CD8-positive, alpha-beta memory T cell (primary cell): ENCODE results near the gene CSNK1D. TPM values are rescaled to one million over a fixed set of nuclear protein-coding genes. Genes with fewer than 3 reads are reported as not detected.

Source experiments
- CTCF ChIA-PET: fragments of 350-600 bp; sonication (Branson Sonifier 250); formaldehyde crosslinking; loops from one replicate; lab custom pipeline; 2021; ENCODE audit warnings: antibody characterized with exemption; lab: Charles Lee
- POLR2A ChIA-PET: fragments of 350-600 bp; sonication (Branson Sonifier 250); formaldehyde crosslinking; loops from one replicate; lab custom pipeline; 2021; ENCODE audit warnings: antibody characterized with exemption; lab: Charles Lee
- DNase-seq, 5 donors: peaks; one replicate each; pipeline versions ENCODE4 v3.0.0 to v3.0.0-alpha.2; 2020 to 2022; ENCODE audit warnings: mixed read lengths in 1 of 5
- H3K27ac ChIP-seq: one replicate; pipeline ENCODE4 v1.7.0; 2013; ENCODE audit warnings: low read depth, mild to moderate bottlenecking, low read length, moderate library complexity
- H3K27me3 ChIP-seq: 2 replicates; pipeline ENCODE4 v1.7.0; 2013; ENCODE audit warnings: low read length, mild to moderate bottlenecking; ENCODE audit not compliant: insufficient read depth, poor library complexity, severe bottlenecking
- H3K36me3 ChIP-seq: 2 replicates; pipeline ENCODE4 v1.7.0; 2013; ENCODE audit warnings: mild to moderate bottlenecking, low read length, moderate library complexity; ENCODE audit not compliant: insufficient read depth
- H3K4me1 ChIP-seq: 2 replicates; pipeline ENCODE4 v1.7.0; 2013; ENCODE audit warnings: mild to moderate bottlenecking, low read length, moderate library complexity; ENCODE audit not compliant: insufficient read depth
- H3K4me3 ChIP-seq: 2 replicates; pipeline ENCODE4 v1.7.0; 2013; ENCODE audit warnings: mild to moderate bottlenecking, low read length
- H3K9me3 ChIP-seq: 2 replicates; pipeline ENCODE4 v1.7.0; 2013; ENCODE audit warnings: mild to moderate bottlenecking, low read length
- H3K27ac Mint-ChIP-seq, 8 donors: one replicate each; pipeline ENCODE4 v1.8.0; 2020 to 2021; ENCODE audit warnings: mixed read lengths in 8 of 8, mild to moderate bottlenecking in 6 of 8, inconsistent platforms in 3 of 8, moderate library complexity in 3 of 8
- H3K27me3 Mint-ChIP-seq, 2 donors: one replicate each; pipeline ENCODE4 v1.8.0; 2020 to 2021; ENCODE audit warnings: mixed read lengths in 2 of 2, mild to moderate bottlenecking in 1 of 2, moderate library complexity in 1 of 2
- H3K36me3 Mint-ChIP-seq, 3 donors: one replicate each; pipeline ENCODE4 v1.8.0; 2020 to 2021; ENCODE audit warnings: mixed read lengths in 3 of 3, inconsistent platforms in 1 of 3, mild to moderate bottlenecking in 1 of 3
- H3K4me1 Mint-ChIP-seq, 3 donors: one replicate each; pipeline ENCODE4 v1.8.0; 2020 to 2021; ENCODE audit warnings: mixed read lengths in 3 of 3, inconsistent platforms in 1 of 3, mild to moderate bottlenecking in 1 of 3
- H3K4me3 Mint-ChIP-seq, 7 donors: one replicate each; pipeline ENCODE4 v1.8.0; 2020 to 2021; ENCODE audit warnings: mixed read lengths in 7 of 7, mild to moderate bottlenecking in 6 of 7, moderate library complexity in 4 of 7, inconsistent platforms in 2 of 7
- H3K9me3 Mint-ChIP-seq, 5 donors: one replicate each; pipeline ENCODE4 v1.8.0; 2020 to 2022; ENCODE audit warnings: mixed read lengths in 5 of 5, mild to moderate bottlenecking in 3 of 5, moderate library complexity in 2 of 5, inconsistent platforms in 1 of 5
- polyA plus RNA-seq: library from polyadenylated mRNA; unstranded; fragments of 300-500 nt; fragmentation: Illumina TruSeq; gene quantifications from one replicate; pipeline ENCODE4 v1.2.3, GENCODE V29; 2021
- total RNA-seq, 2 experiments: library from RNA; stranded (reverse); gene quantifications; one replicate each; pipeline ENCODE4 v1.2.3, GENCODE V29; 2021

CSNK1D gene
- total and polyA plus RNA-seq, 3 experiments from 2014 or later = 74.6 to 141 (median 129) TPM

- Histone ChIP-seq H3K4me1 (peaks cover 41% of the 10 kb centered on the region), H3K27ac (peak overlapping the region; percentile 47), H3K9me3 (no peaks in the 10 kb centered on the region), H3K4me3 (no peak overlapping the region), H3K27me3 (no peaks in the 10 kb centered on the region), H3K36me3 (peaks cover 8% of the 10 kb centered on the region)
- H3K27me3 Mint-ChIP-seq = peaks cover 0 to 3% of the 10 kb centered on the region in 2 donors
- H3K4me3 Mint-ChIP-seq = peak overlapping the region; percentile 12 to 75 (median 60)
- peak overlapping the region; percentile 47 to 94 (median 90) for H3K27ac Mint-ChIP-seq
- H3K4me1 Mint-ChIP-seq = peaks cover 36 to 60% (median 45%) of the 10 kb centered on the region in 3 donors
- POLR2A ChIA-PET = interaction anchor here (0.6 to 2.1 kb wide), 4 partner anchors 11 to 99 kb away, joined by 3 to 9 read pairs (median 6); partner anchors contain the start of gene SLC16A3
- H3K36me3 Mint-ChIP-seq = peaks cover 0 to 20% (median 10%) of the 10 kb centered on the region in 3 donors
- DNase-seq = peak; percentile 50 to 89 (median 82)
- CTCF ChIA-PET = interaction anchor here (0.9 to 3.7 kb wide), 10 partner anchors 12 to 170 kb away, joined by 3 to 12 read pairs (median 4); partner anchors contain the start of genes CCDC57, CD7 and RAC3
- H3K9me3 Mint-ChIP-seq = no peaks in the 10 kb centered on the region
Measured at GRCh38 chr17:82200743-82201497, 72.6 kb downstream of the CSNK1D start.

- peaks cover 13% of the 10 kb centered on the region for H3K36me3 ChIP-seq
- H3K27me3 Mint-ChIP-seq = peaks cover 0 to 3% of the 10 kb centered on the region in 2 donors
- no peaks in the 10 kb centered on the region for H3K27me3 ChIP-seq
- no peak overlapping the region for H3K4me3 ChIP-seq
- ChIA-PET CTCF (interaction anchor here (0.9 to 3.7 kb wide), 7 partner anchors 13 to 170 kb away, joined by 3 to 12 read pairs (median 4); partner anchors contain the start of genes CCDC57, CD7 and RAC3), POLR2A (interaction anchor here (1.8 to 2.1 kb wide), 2 partner anchors 12 to 29 kb away, joined by 8 to 9 read pairs; partner anchors contain the start of gene SLC16A3)
- no peak for DNase-seq
- no peaks in the 10 kb centered on the region for H3K9me3 ChIP-seq
- H3K4me3 Mint-ChIP-seq = peak overlapping the region in 6 of 7 donors; percentile 12 to 75 (median 56)
- H3K9me3 Mint-ChIP-seq = no peaks in the 10 kb centered on the region
- peak overlapping the region; percentile 63 to 94 (median 90) for H3K27ac Mint-ChIP-seq
- H3K4me1 ChIP-seq = peaks cover 33% of the 10 kb centered on the region
- peaks cover 30 to 54% (median 40%) of the 10 kb centered on the region in 3 donors for H3K4me1 Mint-ChIP-seq
- H3K36me3 Mint-ChIP-seq = peaks cover 0 to 28% (median 13%) of the 10 kb centered on the region in 3 donors
- peak overlapping the region; percentile 47 for H3K27ac ChIP-seq
Measured at GRCh38 chr17:82200135-82200534, 73.4 kb downstream of the CSNK1D start.

GRCh38 chr17:82199496-82199895 is 74.0 kb downstream of the CSNK1D start:
- Mint-ChIP-seq H3K27me3 (peaks cover 0 to 3% of the 10 kb centered on the region in 2 donors), H3K36me3 (peaks cover 0 to 35% (median 14%) of the 10 kb centered on the region in 3 donors), H3K9me3 (no peaks in the 10 kb centered on the region), H3K4me1 (peaks cover 27 to 50% (median 40%) of the 10 kb centered on the region in 3 donors), H3K4me3 (no peak overlapping the region), H3K27ac (peak overlapping the region in 7 of 8 donors; percentile 47 to 94 (median 76))
- Histone ChIP-seq H3K36me3 (peaks cover 13% of the 10 kb centered on the region), H3K4me1 (peaks cover 33% of the 10 kb centered on the region), H3K27me3 (no peaks in the 10 kb centered on the region), H3K9me3 (no peaks in the 10 kb centered on the region), H3K27ac (no peak overlapping the region), H3K4me3 (no peak overlapping the region)
- ChIA-PET POLR2A (interaction anchor here (0.7 kb wide), 1 partner anchor 715 kb away, joined by 4 read pairs; no protein-coding TSS in a partner anchor), CTCF (interaction anchor here (3.7 kb wide), 1 partner anchor 102 kb away, joined by 12 read pairs; no protein-coding TSS in a partner anchor)
- no peak for DNase-seq

- H3K4me1 Mint-ChIP-seq = peaks cover 26 to 45% (median 40%) of the 10 kb centered on the region in 3 donors
- peaks cover 13% of the 10 kb centered on the region for H3K36me3 ChIP-seq
- DNase-seq = no peak
- H3K4me1 ChIP-seq = peaks cover 33% of the 10 kb centered on the region
- H3K27ac Mint-ChIP-seq = peak overlapping the region in 6 of 8 donors; percentile 19 to 87 (median 72)
- H3K27ac ChIP-seq = no peak overlapping the region
- peaks cover 0 to 46% (median 16%) of the 10 kb centered on the region in 3 donors for H3K36me3 Mint-ChIP-seq
- peaks cover 0 to 3% of the 10 kb centered on the region in 2 donors for H3K27me3 Mint-ChIP-seq
- no peaks in the 10 kb centered on the region for H3K27me3 ChIP-seq
- H3K4me3 ChIP-seq = no peak overlapping the region
- no peaks in the 10 kb centered on the region for H3K9me3 ChIP-seq
- no peaks in the 10 kb centered on the region for H3K9me3 Mint-ChIP-seq
- peak overlapping the region in 1 of 7 donors; percentile 43 for H3K4me3 Mint-ChIP-seq
- ChIA-PET POLR2A (no interaction called here), CTCF (interaction anchor here (1.1 kb wide), 1 partner anchor 9 kb away, joined by 3 read pairs; no protein-coding TSS in a partner anchor)
Measured at GRCh38 chr17:82198092-82198491, 75.4 kb downstream of the CSNK1D start.

GRCh38 chr17:82195675-82196672 is 77.5 kb downstream of the CSNK1D start:
- CTCF ChIA-PET = interaction anchor here (1.1 kb wide), 1 partner anchor 23 kb away, joined by 3 read pairs; no protein-coding TSS in a partner anchor
- peaks cover 13% of the 10 kb centered on the region for H3K36me3 ChIP-seq
- Mint-ChIP-seq H3K27ac (peak overlapping the region in 1 of 8 donors; percentile 32), H3K9me3 (no peaks in the 10 kb centered on the region), H3K36me3 (peaks cover 0 to 62% (median 18%) of the 10 kb centered on the region in 3 donors), H3K27me3 (peaks cover 0 to 3% of the 10 kb centered on the region in 2 donors), H3K4me3 (no peak overlapping the region), H3K4me1 (peaks cover 19 to 32% (median 32%) of the 10 kb centered on the region in 3 donors)
- DNase-seq = no peak
- no peaks in the 10 kb centered on the region for H3K9me3 ChIP-seq
- POLR2A ChIA-PET = interaction anchor here (1.6 kb wide), 1 partner anchor 10 kb away, joined by 4 read pairs; no protein-coding TSS in a partner anchor
- H3K4me1 ChIP-seq = peaks cover 26% of the 10 kb centered on the region
- no peak overlapping the region for H3K27ac ChIP-seq
- H3K27me3 ChIP-seq = no peaks in the 10 kb centered on the region
- no peak overlapping the region for H3K4me3 ChIP-seq

GRCh38 chr17:82194765-82195164 is 78.7 kb downstream of the CSNK1D start:
- Mint-ChIP-seq H3K9me3 (no peaks in the 10 kb centered on the region), H3K36me3 (peaks cover 0 to 64% (median 18%) of the 10 kb centered on the region in 3 donors), H3K27ac (no peak overlapping the region), H3K4me1 (peaks cover 9 to 20% (median 20%) of the 10 kb centered on the region in 3 donors), H3K4me3 (no peak overlapping the region), H3K27me3 (no peaks in the 10 kb centered on the region)
- no peak overlapping the region for H3K4me3 ChIP-seq
- H3K9me3 ChIP-seq = no peaks in the 10 kb centered on the region
- H3K27ac ChIP-seq = no peak overlapping the region
- H3K4me1 ChIP-seq = peaks cover 14% of the 10 kb centered on the region
- peaks cover 13% of the 10 kb centered on the region for H3K36me3 ChIP-seq
- no peak for DNase-seq
- ChIA-PET POLR2A (interaction anchor here (1.6 kb wide), 1 partner anchor 11 kb away, joined by 4 read pairs; no protein-coding TSS in a partner anchor), CTCF (interaction anchor here (1.1 kb wide), 1 partner anchor 22 kb away, joined by 3 read pairs; no protein-coding TSS in a partner anchor)
- no peaks in the 10 kb centered on the region for H3K27me3 ChIP-seq
